HG02759 (cell line): Measurements from ENCODE around the gene PRDM7.
A peak's percentile ranks its signal among the peaks of the same experiment; 100 is the strongest.
"Not testable (repeated sequence)": the region's sequence is repeated elsewhere in the genome, so short reads cannot be mapped to it uniquely, and the experiment has no call there.

Experiments used
- ATAC-seq: cut with Tn5 transposase; IDR thresholded peaks from one replicate; pipeline ENCODE4 v1.9.1; 2021; ENCODE audit warnings: mild to moderate bottlenecking, moderate library complexity; ENCODE audit not compliant: unreplicated experiment

Gene PRDM7

GRCh38 chr16:90077240-90077756 is at the start of gene PRDM7:
Gene PRDM7, minus strand, starts transcription at chr16:90077331. Its CDS starts 1,421 bp downstream, at chr16:90075910.
- peak; percentile 86 for ATAC-seq

GRCh38 chr16:90121846-90122245 is 44.7 kb upstream of the PRDM7 start:
- ATAC-seq = not testable (repeated sequence)

GRCh38 chr16:90107617-90108016 is 30.5 kb upstream of the PRDM7 start:
- ATAC-seq = not testable (repeated sequence)

GRCh38 chr16:90107060-90107459 is 29.9 kb upstream of the PRDM7 start:
- ATAC-seq = not testable (repeated sequence)

GRCh38 chr16:90106271-90106670 is 29.1 kb upstream of the PRDM7 start:
- peak; percentile 75 for ATAC-seq

- ATAC-seq = not testable (repeated sequence)
Measured at GRCh38 chr16:90104725-90105124, 27.6 kb upstream of the PRDM7 start.

- not testable (repeated sequence) for ATAC-seq
Measured at GRCh38 chr16:90102086-90102884, 25.2 kb upstream of the PRDM7 start.

GRCh38 chr16:90101332-90101731 is 24.2 kb upstream of the PRDM7 start:
- ATAC-seq = not testable (repeated sequence)

- ATAC-seq = not testable (repeated sequence)
Measured at GRCh38 chr16:90100790-90101189, 23.7 kb upstream of the PRDM7 start.

GRCh38 chr16:90100229-90100628 is 23.1 kb upstream of the PRDM7 start:
- ATAC-seq = not testable (repeated sequence)

- ATAC-seq = not testable (repeated sequence)
Measured at GRCh38 chr16:90098936-90099335, 21.8 kb upstream of the PRDM7 start.

GRCh38 chr16:90097010-90097684 is 20.0 kb upstream of the PRDM7 start:
- ATAC-seq = not testable (repeated sequence)

GRCh38 chr16:90094791-90095190 is 17.7 kb upstream of the PRDM7 start:
- ATAC-seq = not testable (repeated sequence)

GRCh38 chr16:90094296-90094695 is 17.2 kb upstream of the PRDM7 start:
- not testable (repeated sequence) for ATAC-seq

- not testable (repeated sequence) for ATAC-seq
Measured at GRCh38 chr16:90093799-90094198, 16.7 kb upstream of the PRDM7 start.

- ATAC-seq = not testable (repeated sequence)
Measured at GRCh38 chr16:90092781-90093180, 15.7 kb upstream of the PRDM7 start.

- no peak for ATAC-seq
Measured at GRCh38 chr16:90084215-90084950, 7.3 kb upstream of the PRDM7 start.

- no peak for ATAC-seq
Measured at GRCh38 chr16:90083139-90083538, 6.0 kb upstream of the PRDM7 start.

- ATAC-seq = no peak
Measured at GRCh38 chr16:90081606-90081970, 4.5 kb upstream of the PRDM7 start.

GRCh38 chr16:90078579-90078895 is 1.4 kb upstream of the PRDM7 start:
- no peak for ATAC-seq
